A549 (cell line): ENCODE measurements around the gene PIEZO2. TPM values are rescaled to one million over a fixed set of nuclear protein-coding genes. Genes with fewer than 3 reads are reported as not detected.

Experiments used
- ATAC-seq, 2 experiments: fragments of 200-7000 bp in 1 of 2; fragments of >200 bp in 1 of 2; cut with Nextera tagmentation in 1 of 2; cut with Tn5 transposase in 1 of 2; 3 replicates each; pipeline versions ENCODE4 v1.8.0 to v1.9.1; 2018 to 2020; ENCODE audit warnings: mild to moderate bottlenecking in 1 of 2, moderate library complexity in 1 of 2
- CTCF ChIA-PET: fragments of 300-600 bp; sonication (Branson Sonifier 250); formaldehyde crosslinking; extraction: SDS; loops from one replicate; lab custom pipeline; 2021; ENCODE audit warnings: antibody characterized with exemption, inconsistent platforms; lab: Yijun Ruan, JAX
- POLR2A ChIA-PET: fragments of 350-600 bp; formaldehyde crosslinking; extraction: SDS; loops from one replicate; lab custom pipeline; 2021; ENCODE audit warnings: antibody characterized with exemption, inconsistent platforms; lab: Yijun Ruan, JAX
- DNase-seq, 2 experiments: peaks; one replicate each; pipeline versions ENCODE4 v3.0.0 to v3.0.0-alpha.2; 2011 to 2016; ENCODE audit warnings: low read depth in 1 of 2, low spot score in 1 of 2
- FAIRE-seq: peaks from 2 replicates; lab custom pipeline; 2011; peaks lifted over from hg19 to GRCh38; lab: Jason Lieb, UNC
- H3K27ac ChIP-seq, 2 experiments: fragments of >200 bp; sonication (Bioruptor Twin); formaldehyde crosslinking; 3 replicates each; pipeline ENCODE4 v1.5.1; 2016 to 2017
- H3K4me1 ChIP-seq: fragments of >200 bp; sonication (Bioruptor Twin); formaldehyde crosslinking; 3 replicates; pipeline ENCODE4 v1.6.1; 2016
- H3K4me2 ChIP-seq: fragments of >200 bp; sonication (Bioruptor Twin); formaldehyde crosslinking; 3 replicates; pipeline ENCODE4 v1.6.1; 2016
- H3K4me3 ChIP-seq: fragments of >200 bp; sonication (Bioruptor Twin); formaldehyde crosslinking; 3 replicates; pipeline ENCODE4 v1.5.1; 2016
- H3K9me3 ChIP-seq: fragments of >200 bp; sonication (Bioruptor Twin); formaldehyde crosslinking; 3 replicates; pipeline ENCODE4 v1.6.1; 2016
- CBX2 ChIP-seq: fragments of 200-600 bp; sonication (generic); IDR thresholded peaks from 2 replicates; pipeline ENCODE4 v1.6.1; 2016; ENCODE audit warnings: low read depth, mild to moderate bottlenecking, borderline replicate concordance
- ELK1 ChIP-seq: fragments of 150-350 bp; IDR thresholded peaks from 2 replicates; pipeline ENCODE4 v1.6.1; 2014; ENCODE audit warnings: low read depth, mild to moderate bottlenecking, low read length
- EP300 ChIP-seq, 2 experiments: fragments of >200 bp; sonication (Bioruptor Twin); formaldehyde crosslinking; IDR thresholded peaks; 2 replicates in 1 of 2; 3 replicates in 1 of 2; pipeline ENCODE4 v1.6.1; 2016 to 2017
- FOSB ChIP-seq: fragments of 250-450 bp; sonication (Bioruptor Pico); IDR thresholded peaks from 2 replicates; pipeline ENCODE4 v1.5.0; 2020; ENCODE audit warnings: mild to moderate bottlenecking, moderate library complexity
- HOXB5 ChIP-seq: fragments of 250-450 bp; sonication (Bioruptor Pico); IDR thresholded peaks from 2 replicates; pipeline ENCODE4 v1.5.0; 2020; ENCODE audit warnings: mild to moderate bottlenecking, moderate library complexity
- JUNB ChIP-seq: fragments of >200 bp; sonication (Bioruptor Twin); formaldehyde crosslinking; IDR thresholded peaks from 2 replicates; pipeline ENCODE4 v1.6.1; 2016
- KDM5A ChIP-seq: fragments of 200-600 bp; sonication (generic); IDR thresholded peaks from 2 replicates; pipeline ENCODE4 v1.6.1; 2016; ENCODE audit warnings: antibody characterized with exemption, mild to moderate bottlenecking
- MYC ChIP-seq: IDR thresholded peaks from 2 replicates; pipeline ENCODE4 v1.6.1; 2012; ENCODE audit warnings: mild to moderate bottlenecking, inconsistent platforms, low read length, improper control_type of control experiment, borderline replicate concordance
- NR3C1 ChIP-seq: fragments of >200 bp; sonication (Bioruptor Twin); formaldehyde crosslinking; IDR thresholded peaks from 3 replicates; pipeline ENCODE4 v1.6.1; 2017
- PHF8 ChIP-seq: fragments of 200-600 bp; sonication (generic); IDR thresholded peaks from 2 replicates; pipeline ENCODE4 v1.6.1; 2016; ENCODE audit warnings: low read depth, mild to moderate bottlenecking, antibody characterized with exemption, moderate library complexity, borderline replicate concordance
- POLR2AphosphoS2 ChIP-seq: conservative IDR thresholded peaks from 2 replicates; pipeline ENCODE4 v1.6.1; 2012; ENCODE audit warnings: low read length, improper control_type of control experiment, inconsistent platforms
- RARB ChIP-seq: fragments of 250-450 bp; sonication (Bioruptor Pico); IDR thresholded peaks from 2 replicates; pipeline ENCODE4 v1.8.0; 2021; ENCODE audit warnings: mild to moderate bottlenecking, moderate library complexity
- RCOR1 ChIP-seq: fragments of 150-350 bp; IDR thresholded peaks from 2 replicates; pipeline ENCODE4 v1.6.1; 2014; ENCODE audit warnings: antibody characterized with exemption, low read length, low read depth
- TP53 ChIP-seq: fragments of 250-450 bp; sonication (Bioruptor Pico); IDR thresholded peaks from 2 replicates; pipeline ENCODE4 v1.5.0; 2021; ENCODE audit warnings: mild to moderate bottlenecking, moderate library complexity
- USF2 ChIP-seq: fragments of 450-650 bp; IDR thresholded peaks from 2 replicates; pipeline ENCODE4 v1.6.1; 2014; ENCODE audit warnings: antibody characterized with exemption
- ZC3H11A ChIP-seq: fragments of 450-650 bp; IDR thresholded peaks from 2 replicates; pipeline ENCODE4 v1.6.1; 2014; ENCODE audit warnings: antibody characterized with exemption, mild to moderate bottlenecking
- ZNF302 ChIP-seq: fragments of 250-450 bp; sonication (Bioruptor Pico); IDR thresholded peaks from 2 replicates; pipeline ENCODE4 v1.9.0; 2021; ENCODE audit warnings: inconsistent platforms, mild to moderate bottlenecking, moderate library complexity
- WGBS: methylation state at CpG from one replicate; pipeline ENCODE4 v1.1.6; 2017; ENCODE audit errors: missing lambda C conversion rate; 5-methylcytosine and 5-hydroxymethylcytosine counted together
- polyA plus RNA-seq, 4 experiments: library from polyadenylated mRNA; depleted of rRNA in 3 of 4; stranded (reverse); fragments of >200 nt; fragmentation: RNase III in 1 of 4; extraction: RNeasy Plus Mini Kit Qiagen cat#74134 plus additional on column Dnase treatment in 1 of 4; gene quantifications; 2 replicates in 3 of 4; 3 replicates in 1 of 4; pipeline ENCODE4 v1.2.3, GENCODE V29; 2011 to 2017
- TF ChIP-seq, protein P1 (sequence below): fragments of >200 bp; sonication (Bioruptor Twin); formaldehyde crosslinking; IDR thresholded peaks from 2 replicates; pipeline ENCODE4 v1.6.1; 2016
- TF ChIP-seq, protein P2 (sequence below): IDR thresholded peaks from 2 replicates; pipeline ENCODE4 v1.6.1; 2012
- TF ChIP-seq, protein P3 (sequence below): fragments of >200 bp; sonication (Bioruptor Twin); formaldehyde crosslinking; IDR thresholded peaks from 3 replicates; pipeline ENCODE4 v1.5.1; 2016

Gene PIEZO2
- polyA plus RNA-seq, 2 of the 4 experiments (the other 2 are of a cell fraction): 0.80 to 1.6 TPM

GRCh38 chr18:11113937-11114336, 35.4 kb downstream of the PIEZO2 start:
- no peak for DNase-seq
- WGBS: 45% methylated on average over 2 of the region's 2 CpGs
- Histone ChIP-seq H3K4me3 (no peak overlapping the region), H3K4me1 (peaks cover 30% of the 10 kb centered on the region), H3K4me2 (no peak overlapping the region), H3K9me3 (no peaks in the 10 kb centered on the region), H3K27ac (peak overlapping the region in 1 of 2 experiments; percentile 68; a peak in 3 of 6 replicates)
- ChIA-PET CTCF (no interaction called here), POLR2A (no interaction called here)
- TF ChIP-seq EP300 (IDR thresholded peaks at IDR 0.05) (no peak), PHF8 (no peak), ZNF302 (CRISPR knock-in tag) (no peak), JUNB (no peak)
- TF ChIP-seq, protein P1, sequence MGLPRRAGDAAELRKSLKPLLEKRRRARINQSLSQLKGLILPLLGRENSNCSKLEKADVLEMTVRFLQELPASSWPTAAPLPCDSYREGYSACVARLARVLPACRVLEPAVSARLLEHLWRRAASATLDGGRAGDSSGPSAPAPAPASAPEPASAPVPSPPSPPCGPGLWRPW: no peak
- ATAC-seq: no peak
- no peak for FAIRE-seq

DNA sequence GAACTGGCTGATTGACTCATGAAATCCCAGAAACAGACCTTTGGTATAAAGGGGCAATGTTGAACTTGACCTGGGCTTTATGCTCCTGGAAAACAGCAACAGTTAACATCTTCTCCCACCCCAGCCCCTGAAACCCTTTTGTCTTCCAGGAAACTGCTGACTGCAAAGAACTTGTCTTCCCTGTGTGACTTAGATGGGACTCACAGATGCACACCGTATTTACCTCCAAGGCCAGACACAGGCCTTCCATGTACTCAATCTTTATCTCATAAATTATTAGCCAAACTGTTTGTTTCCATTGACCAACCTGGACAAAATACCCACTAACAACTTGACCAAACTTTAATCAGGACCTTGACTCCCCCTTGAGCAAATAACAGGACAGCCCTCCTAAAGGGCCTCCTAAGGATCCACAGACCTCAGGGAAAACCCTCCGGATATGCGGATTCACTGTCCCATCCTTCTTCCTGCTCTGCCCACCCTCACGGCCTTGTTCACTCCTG, 36.3 kb downstream of the PIEZO2 start:
- ChIA-PET CTCF (no interaction called here), POLR2A (no interaction called here)
- TF ChIP-seq ZC3H11A (no peak), RARB (CRISPR knock-in tag) (no peak), ELK1 (no peak), KDM5A (no peak), RCOR1 (no peak), NR3C1 (no peak), POLR2AphosphoS2 (no peak), USF2 (no peak), MYC (no peak), TP53 (CRISPR knock-in tag) (no peak), HOXB5 (CRISPR knock-in tag) (no peak), FOSB (no peak), CBX2 (no peak)
- TF ChIP-seq, protein P2, sequence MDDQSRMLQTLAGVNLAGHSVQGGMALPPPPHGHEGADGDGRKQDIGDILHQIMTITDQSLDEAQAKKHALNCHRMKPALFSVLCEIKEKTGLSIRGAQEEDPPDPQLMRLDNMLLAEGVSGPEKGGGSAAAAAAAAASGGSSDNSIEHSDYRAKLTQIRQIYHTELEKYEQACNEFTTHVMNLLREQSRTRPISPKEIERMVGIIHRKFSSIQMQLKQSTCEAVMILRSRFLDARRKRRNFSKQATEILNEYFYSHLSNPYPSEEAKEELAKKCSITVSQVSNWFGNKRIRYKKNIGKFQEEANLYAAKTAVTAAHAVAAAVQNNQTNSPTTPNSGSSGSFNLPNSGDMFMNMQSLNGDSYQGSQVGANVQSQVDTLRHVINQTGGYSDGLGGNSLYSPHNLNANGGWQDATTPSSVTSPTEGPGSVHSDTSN: no peak
- TF ChIP-seq, protein P3, sequence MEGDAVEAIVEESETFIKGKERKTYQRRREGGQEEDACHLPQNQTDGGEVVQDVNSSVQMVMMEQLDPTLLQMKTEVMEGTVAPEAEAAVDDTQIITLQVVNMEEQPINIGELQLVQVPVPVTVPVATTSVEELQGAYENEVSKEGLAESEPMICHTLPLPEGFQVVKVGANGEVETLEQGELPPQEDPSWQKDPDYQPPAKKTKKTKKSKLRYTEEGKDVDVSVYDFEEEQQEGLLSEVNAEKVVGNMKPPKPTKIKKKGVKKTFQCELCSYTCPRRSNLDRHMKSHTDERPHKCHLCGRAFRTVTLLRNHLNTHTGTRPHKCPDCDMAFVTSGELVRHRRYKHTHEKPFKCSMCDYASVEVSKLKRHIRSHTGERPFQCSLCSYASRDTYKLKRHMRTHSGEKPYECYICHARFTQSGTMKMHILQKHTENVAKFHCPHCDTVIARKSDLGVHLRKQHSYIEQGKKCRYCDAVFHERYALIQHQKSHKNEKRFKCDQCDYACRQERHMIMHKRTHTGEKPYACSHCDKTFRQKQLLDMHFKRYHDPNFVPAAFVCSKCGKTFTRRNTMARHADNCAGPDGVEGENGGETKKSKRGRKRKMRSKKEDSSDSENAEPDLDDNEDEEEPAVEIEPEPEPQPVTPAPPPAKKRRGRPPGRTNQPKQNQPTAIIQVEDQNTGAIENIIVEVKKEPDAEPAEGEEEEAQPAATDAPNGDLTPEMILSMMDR: no peak
- TF ChIP-seq, protein P1: no peak
- H3K27ac ChIP-seq: peak overlapping the region in 1 of 2 experiments; percentile 19; a peak in 1 of 6 replicates
- peaks cover 23% of the 10 kb centered on the region for H3K4me1 ChIP-seq
- no peak for DNase-seq
- H3K4me2 ChIP-seq: no peak overlapping the region
- FAIRE-seq: no peak
- no peak overlapping the region for H3K4me3 ChIP-seq
- ATAC-seq: no peak
- WGBS: 75% methylated on average over 4 of the region's 4 CpGs
- H3K9me3 ChIP-seq: no peaks in the 10 kb centered on the region
